ENCODE results near the gene APBB1.

Gene APBB1

GRCh38 chr11:6420677-6421076 lies 1.8 kb upstream of the APBB1 start:
- DNase-seq (ENCODE audit: low read depth): no peak
- H3K4me3 ChIP-seq (ENCODE audit: control insufficient read depth, low read depth, low read length): no peak overlapping the region
- TF ChIP-seq, protein P1, sequence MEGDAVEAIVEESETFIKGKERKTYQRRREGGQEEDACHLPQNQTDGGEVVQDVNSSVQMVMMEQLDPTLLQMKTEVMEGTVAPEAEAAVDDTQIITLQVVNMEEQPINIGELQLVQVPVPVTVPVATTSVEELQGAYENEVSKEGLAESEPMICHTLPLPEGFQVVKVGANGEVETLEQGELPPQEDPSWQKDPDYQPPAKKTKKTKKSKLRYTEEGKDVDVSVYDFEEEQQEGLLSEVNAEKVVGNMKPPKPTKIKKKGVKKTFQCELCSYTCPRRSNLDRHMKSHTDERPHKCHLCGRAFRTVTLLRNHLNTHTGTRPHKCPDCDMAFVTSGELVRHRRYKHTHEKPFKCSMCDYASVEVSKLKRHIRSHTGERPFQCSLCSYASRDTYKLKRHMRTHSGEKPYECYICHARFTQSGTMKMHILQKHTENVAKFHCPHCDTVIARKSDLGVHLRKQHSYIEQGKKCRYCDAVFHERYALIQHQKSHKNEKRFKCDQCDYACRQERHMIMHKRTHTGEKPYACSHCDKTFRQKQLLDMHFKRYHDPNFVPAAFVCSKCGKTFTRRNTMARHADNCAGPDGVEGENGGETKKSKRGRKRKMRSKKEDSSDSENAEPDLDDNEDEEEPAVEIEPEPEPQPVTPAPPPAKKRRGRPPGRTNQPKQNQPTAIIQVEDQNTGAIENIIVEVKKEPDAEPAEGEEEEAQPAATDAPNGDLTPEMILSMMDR (conservative IDR thresholded peaks at IDR 0.05; ENCODE audit: control insufficient read depth, insufficient read depth, low read depth, low read length): no peak

- peak overlapping the region; percentile 63 for H3K4me3 ChIP-seq (ENCODE audit: control insufficient read depth, low read depth, low read length)
- TF ChIP-seq, protein P1 (conservative IDR thresholded peaks at IDR 0.05; ENCODE audit: control insufficient read depth, insufficient read depth, low read depth, low read length): no peak
- DNase-seq (ENCODE audit: low read depth): no peak
These were observed 311 bp downstream of the APBB1 start for GRCh38 chr11:6418557-6419008.

- TF ChIP-seq, protein P1 (conservative IDR thresholded peaks at IDR 0.05; ENCODE audit: control insufficient read depth, insufficient read depth, low read depth, low read length): no peak
- H3K4me3 ChIP-seq (ENCODE audit: control insufficient read depth, low read depth, low read length): peak overlapping the region; percentile 63
- DNase-seq (ENCODE audit: low read depth): no peak
These were observed 862 bp downstream of the APBB1 start for GRCh38 chr11:6417907-6418556.

DNA sequence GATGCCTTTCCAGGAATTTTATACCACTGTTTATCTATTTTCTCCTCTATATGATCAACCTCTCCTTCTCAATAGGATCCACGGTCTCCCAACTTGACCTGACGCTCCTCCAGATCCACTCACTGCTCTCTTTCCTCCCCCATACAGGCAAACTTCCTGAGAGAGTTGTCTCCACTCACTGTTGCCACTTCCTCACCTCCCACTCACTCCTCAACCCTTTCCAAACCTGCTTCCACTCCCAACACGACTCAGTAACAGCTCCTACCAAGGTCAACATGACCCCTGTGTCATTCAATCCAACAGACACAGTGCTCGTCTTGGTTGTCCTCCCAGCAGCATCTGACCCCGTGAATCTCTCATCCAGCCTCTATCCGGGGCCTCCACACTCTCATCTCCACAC lies 3.1 kb downstream of the APBB1 start:
- no peak for DNase-seq (ENCODE audit: low read depth)
- TF ChIP-seq, protein P1 (conservative IDR thresholded peaks at IDR 0.05; ENCODE audit: control insufficient read depth, insufficient read depth, low read depth, low read length): no peak

DNA sequence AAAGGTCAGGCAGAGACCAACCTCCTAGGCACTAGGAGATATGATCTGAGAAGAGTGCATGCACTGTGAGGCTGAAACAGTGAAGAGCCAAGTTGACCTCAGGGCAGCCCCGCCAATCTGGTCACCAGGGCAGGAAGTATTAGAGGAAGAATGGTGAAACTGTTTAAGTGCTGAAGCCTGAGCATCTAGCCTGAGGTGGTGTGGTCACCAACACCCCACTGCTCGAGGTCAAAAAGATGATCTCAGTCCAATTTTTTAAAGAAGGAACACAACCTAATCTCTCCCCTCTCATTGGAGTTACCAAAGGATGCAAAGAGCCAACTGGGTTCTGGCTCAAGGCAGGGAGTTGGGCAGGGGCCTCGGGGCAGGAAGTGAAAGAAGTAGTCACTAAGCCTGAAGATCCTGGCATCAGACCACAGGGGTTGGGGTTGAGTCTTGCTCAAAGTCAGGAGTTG lies 4.0 kb downstream of the APBB1 start:
- H3K4me3 ChIP-seq (ENCODE audit: control insufficient read depth, low read depth, low read length): no peak overlapping the region
- TF ChIP-seq, protein P1 (conservative IDR thresholded peaks at IDR 0.05; ENCODE audit: control insufficient read depth, insufficient read depth, low read depth, low read length): no peak
- DNase-seq (ENCODE audit: low read depth): no peak

More for the DNA sequence above, 3.1 kb downstream of the APBB1 start:
- no peak overlapping the region for H3K4me3 ChIP-seq (ENCODE audit: control insufficient read depth, low read depth, low read length)

GRCh38 chr11:6413791-6414201 lies 5.1 kb downstream of the APBB1 start:
- H3K4me3 ChIP-seq (ENCODE audit: control insufficient read depth, low read depth, low read length): no peak overlapping the region
- no peak for DNase-seq (ENCODE audit: low read depth)
- TF ChIP-seq, protein P1 (conservative IDR thresholded peaks at IDR 0.05; ENCODE audit: control insufficient read depth, insufficient read depth, low read depth, low read length): no peak
